ENCODE results near the gene TSKU.

- TF ChIP-seq, protein P1, sequence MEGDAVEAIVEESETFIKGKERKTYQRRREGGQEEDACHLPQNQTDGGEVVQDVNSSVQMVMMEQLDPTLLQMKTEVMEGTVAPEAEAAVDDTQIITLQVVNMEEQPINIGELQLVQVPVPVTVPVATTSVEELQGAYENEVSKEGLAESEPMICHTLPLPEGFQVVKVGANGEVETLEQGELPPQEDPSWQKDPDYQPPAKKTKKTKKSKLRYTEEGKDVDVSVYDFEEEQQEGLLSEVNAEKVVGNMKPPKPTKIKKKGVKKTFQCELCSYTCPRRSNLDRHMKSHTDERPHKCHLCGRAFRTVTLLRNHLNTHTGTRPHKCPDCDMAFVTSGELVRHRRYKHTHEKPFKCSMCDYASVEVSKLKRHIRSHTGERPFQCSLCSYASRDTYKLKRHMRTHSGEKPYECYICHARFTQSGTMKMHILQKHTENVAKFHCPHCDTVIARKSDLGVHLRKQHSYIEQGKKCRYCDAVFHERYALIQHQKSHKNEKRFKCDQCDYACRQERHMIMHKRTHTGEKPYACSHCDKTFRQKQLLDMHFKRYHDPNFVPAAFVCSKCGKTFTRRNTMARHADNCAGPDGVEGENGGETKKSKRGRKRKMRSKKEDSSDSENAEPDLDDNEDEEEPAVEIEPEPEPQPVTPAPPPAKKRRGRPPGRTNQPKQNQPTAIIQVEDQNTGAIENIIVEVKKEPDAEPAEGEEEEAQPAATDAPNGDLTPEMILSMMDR (IDR thresholded peaks at IDR 0.05; ENCODE audit: poor library complexity), result no peak
- TF ChIP-seq EZH2phosphoT487 (IDR thresholded peaks at IDR 0.05; ENCODE audit: low read depth, severe bottlenecking, unreplicated experiment), result no peak
- no peak for TF ChIP-seq EZH2 (IDR thresholded peaks at IDR 0.05; ENCODE audit: borderline replicate concordance)
These were observed 63.3 kb downstream of the TSKU start for GRCh38 chr11:76846441-76846840.

All from hepatocyte (in vitro differentiated cells).